Left lobe of liver (tissue), 2 donors: ENCODE data around the gene DHRS7C. TPM values are rescaled to one million over a fixed set of nuclear protein-coding genes. Genes with fewer than 3 reads are reported as not detected.

ENCODE experiments used
- ATAC-seq: fragments of 200-7000 bp; cut with Tn5 transposase; one replicate; pipeline ENCODE4 v1.9.1; 2020; ENCODE audit warnings: mild to moderate bottlenecking, moderate library complexity
- DNase-seq: peaks from one replicate; pipeline ENCODE4 v3.0.0-alpha.2; 2020; ENCODE audit warnings: low spot score
- total RNA-seq: library from RNA; stranded (reverse); gene quantifications from one replicate; pipeline ENCODE4 v1.2.1, GENCODE V29; 2021
- donor health status: DM: no; HTN: no; CAD: no; lungs with moderate emphysema.
- donor health status: DM: no; HTN: yes; CAD: no.

The DHRS7C gene, protein sequence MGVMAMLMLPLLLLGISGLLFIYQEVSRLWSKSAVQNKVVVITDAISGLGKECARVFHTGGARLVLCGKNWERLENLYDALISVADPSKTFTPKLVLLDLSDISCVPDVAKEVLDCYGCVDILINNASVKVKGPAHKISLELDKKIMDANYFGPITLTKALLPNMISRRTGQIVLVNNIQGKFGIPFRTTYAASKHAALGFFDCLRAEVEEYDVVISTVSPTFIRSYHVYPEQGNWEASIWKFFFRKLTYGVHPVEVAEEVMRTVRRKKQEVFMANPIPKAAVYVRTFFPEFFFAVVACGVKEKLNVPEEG
- not detected for total RNA-seq

DNA sequence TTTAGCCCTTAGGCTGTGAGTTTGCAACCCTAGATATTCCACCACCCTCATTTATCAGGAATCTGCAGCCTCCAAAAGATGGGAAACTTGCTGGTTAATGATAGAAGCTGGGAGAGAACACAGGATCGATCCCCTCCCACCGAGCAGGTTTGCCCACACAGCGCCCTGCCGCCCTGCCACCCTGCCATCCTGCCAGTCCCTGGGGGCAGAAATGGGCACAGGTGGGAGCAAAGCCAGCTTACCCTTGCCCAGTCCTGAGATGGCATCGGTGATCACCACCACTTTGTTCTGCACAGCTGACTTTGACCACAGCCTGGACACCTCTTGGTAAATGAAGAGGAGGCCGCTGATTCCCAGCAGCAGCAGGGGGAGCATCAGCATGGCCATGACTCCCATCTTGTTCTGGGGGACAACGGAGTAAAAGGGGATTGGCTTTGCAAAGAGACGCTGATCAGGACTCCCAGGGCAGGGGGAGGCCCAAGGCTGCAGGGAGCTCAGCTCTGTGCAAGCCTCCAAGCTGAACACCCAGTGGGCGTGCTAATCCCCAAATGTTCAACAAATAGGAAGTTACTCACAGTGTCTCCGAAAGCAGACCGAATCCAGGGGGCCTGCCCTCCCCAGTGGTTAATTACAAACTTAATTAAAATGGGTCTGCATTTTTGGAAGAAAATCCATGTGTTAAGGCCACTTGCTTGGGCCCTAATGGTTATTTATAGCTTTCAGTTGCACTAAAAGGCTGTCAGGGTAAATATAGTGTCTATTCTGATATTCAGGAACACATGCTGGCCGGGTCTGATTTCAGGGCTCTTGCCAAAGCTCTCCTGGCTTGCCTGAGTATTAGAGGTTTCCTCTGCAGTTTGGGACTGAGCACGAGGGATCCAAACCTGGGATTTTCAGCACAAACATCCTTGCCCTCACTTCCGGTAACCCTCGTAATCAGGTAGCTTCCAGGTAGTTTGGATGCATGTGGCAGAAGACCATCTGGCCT, at the start of gene DHRS7C:
DHRS7C (minus strand) TSS at position 704 of the 988 bp plus-strand sequence; CDS start at position 396, 308 bp downstream.
- no peak for ATAC-seq
- no peak for DNase-seq

DNA sequence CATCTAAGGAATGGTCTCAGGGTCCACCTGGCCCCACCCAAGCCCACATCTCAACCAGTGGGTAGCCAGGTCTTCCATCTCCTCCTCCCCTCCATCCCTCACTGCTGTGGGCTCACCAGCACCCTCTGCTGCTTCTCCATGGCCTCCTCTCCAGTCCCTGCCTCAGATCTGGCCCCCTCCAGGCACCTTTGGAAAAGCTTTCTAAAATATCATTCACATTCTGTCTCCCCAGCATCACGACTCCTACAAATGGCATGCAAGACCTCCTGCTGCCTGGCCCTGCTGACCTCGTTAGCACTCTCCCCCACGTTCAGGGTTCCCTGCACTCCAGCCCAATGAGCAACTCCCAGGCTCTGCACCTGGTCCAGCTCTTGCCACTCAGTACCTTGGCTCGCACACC, 48.0 kb upstream of the DHRS7C start:
- ATAC-seq: no peak
- DNase-seq: no peak

DNA sequence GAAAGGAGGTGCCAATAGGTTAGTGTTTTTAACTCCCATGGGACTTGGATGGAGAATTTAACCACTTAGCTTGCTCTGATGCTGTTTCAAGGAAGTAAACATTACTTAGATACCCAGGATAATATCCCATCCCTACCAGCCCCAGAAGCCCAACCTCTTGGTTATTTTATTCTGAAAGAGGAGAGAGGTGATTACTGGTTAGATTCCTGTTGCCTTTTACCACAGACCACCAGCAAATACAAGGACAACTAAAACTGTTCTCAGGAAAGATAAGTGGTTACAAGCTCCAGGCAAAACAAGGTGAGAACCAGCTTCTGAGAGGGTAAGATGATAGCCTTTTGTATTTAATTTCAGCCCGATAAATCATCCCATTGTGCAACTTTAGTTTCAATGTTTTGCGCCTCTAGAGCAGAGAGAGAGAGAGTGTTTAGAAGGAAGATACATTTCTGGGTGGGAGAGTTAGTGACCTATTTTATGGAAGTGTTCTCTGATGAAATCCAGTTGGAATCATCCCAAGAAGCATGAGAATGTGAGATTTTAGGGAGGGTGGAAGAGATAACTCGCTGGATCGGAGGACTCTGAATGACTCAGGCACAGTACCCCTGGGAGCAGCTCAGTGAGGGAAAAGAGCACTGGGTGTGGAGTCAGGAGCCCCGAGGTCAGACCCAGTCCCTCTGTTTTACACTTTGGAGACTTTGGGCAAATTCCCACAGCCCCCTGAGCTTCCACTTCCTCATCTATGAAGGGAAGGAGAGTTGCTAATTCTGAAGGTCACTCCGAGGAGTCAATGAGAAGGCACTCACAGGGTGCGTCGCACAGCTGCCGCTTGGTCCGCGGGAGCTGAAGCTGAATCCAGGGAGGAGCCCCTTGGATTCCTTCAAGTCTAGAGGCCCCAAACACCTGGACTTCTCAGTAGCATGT, 46.4 kb upstream of the DHRS7C start:
- DNase-seq (no peak), ATAC-seq (no peak)

DNA sequence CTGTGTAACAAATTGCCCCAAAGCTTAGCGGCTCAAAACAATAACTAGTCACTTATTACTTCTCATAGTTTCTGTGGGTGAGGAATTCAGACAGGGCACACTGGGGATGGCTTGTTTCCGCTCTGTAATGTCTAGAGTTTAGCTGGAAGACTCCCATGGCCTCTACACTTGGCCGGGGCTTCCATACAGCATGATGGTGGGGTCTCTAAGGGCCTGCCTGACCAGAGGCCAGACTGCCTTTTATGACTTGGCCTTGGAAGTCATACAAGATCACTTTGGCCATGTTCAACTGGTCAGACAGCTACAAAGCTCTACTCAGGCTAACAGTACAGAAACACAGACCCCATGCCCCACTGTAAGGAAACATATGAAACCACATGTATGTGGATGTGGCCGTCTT, 42.5 kb upstream of the DHRS7C start:
- DNase-seq (no peak), ATAC-seq (no peak)

DNA sequence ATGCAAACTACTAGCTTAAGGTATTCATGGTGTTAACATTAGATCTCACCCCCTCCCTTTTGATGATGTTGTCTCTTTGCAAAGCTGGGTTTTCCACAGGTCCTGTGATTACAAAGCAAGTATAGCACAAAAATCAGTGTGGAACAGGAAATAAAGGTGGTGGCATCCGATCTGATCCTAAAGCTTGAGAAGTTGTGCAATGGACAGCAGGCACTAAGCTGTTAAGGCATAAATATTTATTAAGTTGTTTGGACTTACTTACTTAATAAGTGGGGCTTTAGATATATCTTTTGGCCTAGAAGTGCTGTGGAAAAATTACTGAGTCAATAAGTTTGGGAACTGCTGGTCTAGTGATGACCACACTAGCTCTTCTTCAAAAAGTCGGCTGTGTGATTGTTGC, 39.3 kb upstream of the DHRS7C start:
- DNase-seq: no peak
- no peak for ATAC-seq

DNA sequence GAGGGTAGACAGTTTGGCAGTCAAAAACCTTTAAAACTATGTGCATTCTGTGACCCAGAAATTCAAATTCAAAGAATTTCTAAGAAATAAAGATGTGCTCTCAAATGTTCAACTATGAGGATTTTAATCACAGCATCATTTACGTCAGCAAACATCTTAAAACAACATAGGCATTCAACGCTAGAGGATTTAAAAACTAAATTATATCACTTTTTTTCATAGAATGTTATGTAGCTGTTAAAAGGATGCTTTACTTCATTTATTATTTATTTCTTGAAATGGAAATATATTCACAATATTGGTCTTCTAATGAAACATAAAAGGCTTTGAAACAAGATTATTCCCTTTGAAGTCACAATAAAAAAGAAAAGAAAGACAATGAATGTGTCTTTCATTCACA, 38.0 kb upstream of the DHRS7C start:
- no peak for DNase-seq
- no peak for ATAC-seq

DNA sequence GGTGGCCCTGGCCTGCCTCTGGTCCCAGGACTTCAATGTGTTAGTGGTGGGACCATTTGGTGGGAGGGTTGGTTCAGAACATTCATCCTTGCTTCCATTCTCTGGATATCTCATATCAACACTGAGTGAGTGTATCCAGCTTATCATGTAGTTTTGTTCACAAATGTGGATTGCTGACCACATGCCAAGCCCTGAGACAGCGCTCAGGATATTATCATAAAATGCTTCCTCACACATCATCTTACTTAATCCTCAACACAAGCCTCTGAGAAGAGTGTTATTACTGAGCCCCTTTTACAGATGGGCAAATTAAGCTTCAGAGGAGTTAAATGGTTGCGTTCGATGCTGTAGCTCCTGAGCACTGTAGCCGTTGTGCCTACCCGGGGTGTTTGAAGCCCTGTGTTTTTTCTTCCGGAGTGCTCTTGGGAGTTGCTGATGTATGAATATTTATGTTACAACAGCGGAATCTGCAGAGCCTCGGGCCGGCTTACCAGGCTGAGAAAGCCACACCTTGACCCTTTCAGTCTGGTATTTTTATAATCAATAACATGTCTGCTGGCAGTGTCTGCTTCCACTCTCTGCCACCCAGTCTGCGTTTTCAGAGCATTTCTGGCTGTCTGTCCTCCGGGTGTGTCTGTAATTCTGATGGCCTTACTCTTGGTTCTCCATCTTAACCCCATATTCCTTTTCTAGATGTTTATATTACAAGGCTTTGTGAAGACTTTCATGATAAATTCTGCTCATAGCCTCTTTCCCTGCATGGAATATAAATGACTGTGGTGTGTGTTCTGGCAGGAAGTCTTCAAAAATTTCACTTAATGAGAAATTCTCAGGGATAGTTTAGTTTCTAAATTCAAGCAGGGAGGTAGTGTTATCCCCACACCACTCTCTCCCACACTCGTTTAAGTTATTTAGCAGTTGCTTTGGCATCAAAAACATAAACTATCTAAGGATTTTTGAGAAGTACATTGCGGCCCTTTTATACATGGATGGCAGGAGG, 37.2 kb upstream of the DHRS7C start:
- DNase-seq: no peak

DNA sequence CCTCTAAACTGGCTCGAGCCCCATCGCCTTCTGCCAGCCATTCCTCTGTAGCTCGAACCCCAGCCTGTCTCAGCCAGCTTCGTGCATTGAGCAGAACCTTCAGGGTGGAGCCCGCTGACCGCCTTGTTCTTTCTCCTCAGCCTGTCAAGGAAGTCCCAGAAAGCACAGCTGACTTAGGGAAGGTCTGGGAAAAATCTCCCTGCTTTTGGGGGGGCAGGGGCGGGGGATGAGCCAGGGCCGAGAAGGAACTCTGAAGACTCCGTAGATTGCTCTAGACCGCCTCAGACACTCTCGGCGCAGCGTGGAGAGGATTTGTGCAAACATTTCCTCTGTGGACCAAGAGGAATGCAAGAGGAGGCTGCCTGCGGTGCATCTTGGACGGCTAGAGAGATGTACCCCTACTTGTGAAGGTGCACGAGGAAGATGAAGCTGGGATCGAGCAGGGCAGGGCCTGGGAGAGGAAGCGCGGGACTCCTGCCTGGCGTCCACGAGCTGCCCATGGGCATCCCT, 34.3 kb upstream of the DHRS7C start, which contains the start of gene GLP2R:
GLP2R (plus strand) TSS at position 284 of the 510 bp plus-strand sequence; CDS start at position 424, 140 bp downstream.
- DNase-seq: no peak

More for the DNA sequence above, 37.2 kb upstream of the DHRS7C start:
- ATAC-seq: no peak

DNA sequence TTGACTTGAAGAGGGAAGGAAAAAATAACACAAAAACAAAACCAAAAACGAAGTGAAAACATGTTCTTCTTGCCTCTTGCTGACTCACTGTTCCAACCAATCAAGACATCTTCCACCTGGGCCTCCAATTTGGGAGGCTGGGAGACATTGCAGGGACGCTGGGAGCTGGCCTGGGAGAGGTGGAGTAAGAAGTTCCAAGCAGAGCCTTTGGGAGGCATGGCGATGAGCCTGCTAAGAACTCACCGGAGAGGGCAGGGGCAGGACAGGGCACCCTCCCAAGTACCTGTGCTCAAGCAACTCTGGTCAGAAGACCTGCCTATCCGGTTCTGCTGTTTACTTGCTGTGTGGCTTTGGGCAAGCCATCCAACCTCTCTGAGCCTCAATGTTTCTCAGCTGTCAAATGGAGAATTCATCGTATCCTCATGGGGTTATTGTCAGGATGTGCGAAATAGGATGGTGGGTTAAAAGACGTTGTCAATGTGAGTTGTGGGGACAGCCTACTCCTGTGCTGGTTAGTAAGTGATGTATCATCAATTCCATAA, 33.5 kb upstream of the DHRS7C start:
- no peak for ATAC-seq
- DNase-seq: no peak

More for the DNA sequence above, 34.3 kb upstream of the DHRS7C start, which contains the start of gene GLP2R:
- ATAC-seq: no peak

DNA sequence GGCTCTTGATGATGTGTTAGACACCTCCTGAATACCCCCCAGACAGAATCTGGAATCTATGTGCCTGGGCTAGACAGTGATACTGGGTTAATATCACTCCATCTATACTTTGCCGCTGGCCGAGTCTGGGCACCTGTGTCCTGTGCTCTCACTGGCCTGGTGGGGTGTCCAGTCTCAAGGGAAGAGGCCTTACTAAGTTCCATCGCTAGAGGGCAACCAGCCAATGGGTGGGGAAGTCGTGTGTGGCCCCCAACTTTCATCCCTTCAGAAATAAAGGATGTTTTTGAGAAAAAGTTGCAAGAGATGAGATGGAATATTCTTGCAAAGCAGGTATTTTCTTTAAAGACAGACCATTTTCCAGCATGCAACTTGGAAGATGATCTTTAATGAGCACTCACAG, 32.7 kb upstream of the DHRS7C start:
- no peak for ATAC-seq
- no peak for DNase-seq

DNA sequence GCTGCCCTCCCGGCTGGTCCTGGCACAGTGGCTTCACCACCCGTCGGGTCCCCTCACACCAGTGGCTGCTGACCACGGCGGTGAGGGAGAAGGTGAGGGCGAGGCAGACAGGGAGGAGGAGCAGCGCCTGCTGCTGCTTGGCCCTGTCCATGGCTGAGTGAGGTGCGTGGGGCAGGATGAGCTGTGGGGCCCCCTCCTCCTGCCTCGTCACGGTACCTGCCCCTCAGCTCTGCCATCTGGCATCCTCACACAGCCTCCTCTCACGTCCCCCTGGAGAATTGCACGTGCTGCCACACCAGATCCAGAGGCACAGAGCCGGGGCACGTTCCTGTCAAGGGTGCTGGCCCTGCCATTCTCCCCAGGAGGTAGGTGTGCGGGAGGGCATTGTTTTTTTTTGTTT, 30.5 kb upstream of the DHRS7C start, which contains the start of gene GSG1L2:
GSG1L2 (minus strand) TSS at position 159 of the 400 bp plus-strand sequence; CDS start at position 151, 8 bp downstream.
- no peak for DNase-seq
- no peak for ATAC-seq

DNA sequence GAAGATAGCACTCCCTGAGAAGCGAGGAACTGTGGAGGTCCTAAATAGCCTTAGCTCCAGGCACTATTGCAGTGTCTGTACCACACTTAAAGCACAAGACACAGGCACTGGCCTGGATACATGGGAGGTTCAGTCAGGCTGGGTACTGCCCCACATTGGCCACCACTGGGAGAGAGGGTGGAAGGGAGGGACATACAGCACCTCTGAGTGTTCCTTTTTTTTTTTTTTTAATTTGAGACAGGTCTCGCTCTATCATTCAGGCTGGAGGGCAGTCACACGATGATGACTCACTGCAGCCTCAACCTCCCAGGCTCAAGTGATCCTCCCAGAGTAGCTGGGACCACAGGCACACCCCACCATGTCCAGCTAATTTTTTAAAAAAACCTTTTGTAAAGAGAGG, 29.1 kb upstream of the DHRS7C start:
- DNase-seq (no peak), ATAC-seq (no peak)

DNA sequence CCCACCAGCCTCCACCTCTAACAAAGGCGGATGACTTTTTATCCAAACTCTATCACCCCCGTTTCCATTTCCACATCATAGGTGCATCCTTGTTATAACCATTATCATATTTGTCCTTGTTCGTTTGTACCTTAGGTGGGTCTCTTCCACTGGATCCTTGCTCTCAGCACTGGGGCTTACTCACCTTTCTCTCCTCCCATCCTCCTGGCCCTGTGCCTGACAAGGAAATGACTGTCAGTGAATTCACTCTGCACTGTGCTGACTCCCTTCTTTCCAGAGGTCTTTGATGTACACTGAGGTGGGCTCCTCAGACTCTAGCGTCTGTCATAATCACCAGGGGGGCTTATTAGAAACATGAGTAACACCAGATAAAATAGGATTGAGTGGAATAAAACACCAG, 27.4 kb upstream of the DHRS7C start:
- ATAC-seq (no peak), DNase-seq (no peak)

DNA sequence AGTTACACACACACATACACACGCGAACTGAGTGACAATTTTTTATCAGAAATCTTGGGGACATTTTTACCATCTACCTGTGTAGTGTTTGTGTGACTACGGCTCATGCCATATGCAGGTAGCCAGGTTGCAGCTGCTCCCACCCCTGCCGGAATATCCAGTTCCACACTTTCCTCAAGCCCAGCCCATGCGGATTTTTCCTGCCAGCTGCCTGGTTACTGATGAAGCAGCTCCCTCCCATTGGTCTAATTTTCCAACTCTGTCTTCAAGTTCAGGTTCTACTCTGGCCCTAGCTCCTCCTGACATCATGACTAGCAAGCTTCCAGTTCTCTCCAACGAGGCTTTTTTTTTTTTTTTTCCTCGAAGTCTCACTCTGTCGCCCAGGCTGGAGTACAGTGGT, 25.7 kb upstream of the DHRS7C start:
- ATAC-seq: peak; percentile 58
- no peak for DNase-seq

DNA sequence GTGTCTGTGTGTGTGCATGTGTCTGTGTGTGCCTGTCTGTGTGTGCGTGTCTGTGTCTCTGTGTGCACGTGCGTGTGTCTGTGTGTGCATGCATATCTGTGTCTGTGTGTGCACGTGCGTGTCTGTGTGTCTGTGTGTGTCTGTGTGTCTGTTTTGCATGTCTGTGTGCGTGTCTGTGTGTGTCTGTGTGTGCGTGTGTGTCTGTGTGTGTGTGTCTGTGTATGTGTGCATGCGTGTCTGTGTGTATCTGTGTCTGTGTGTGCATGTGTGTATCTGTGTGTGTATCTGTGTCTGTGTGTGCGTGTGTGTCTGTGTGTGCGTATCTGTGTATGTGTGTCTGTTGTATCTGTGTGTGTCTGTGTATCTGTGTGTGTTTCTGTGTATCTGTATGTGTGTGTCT, 25.1 kb upstream of the DHRS7C start:
- no peak for DNase-seq
- ATAC-seq: no peak

DNA sequence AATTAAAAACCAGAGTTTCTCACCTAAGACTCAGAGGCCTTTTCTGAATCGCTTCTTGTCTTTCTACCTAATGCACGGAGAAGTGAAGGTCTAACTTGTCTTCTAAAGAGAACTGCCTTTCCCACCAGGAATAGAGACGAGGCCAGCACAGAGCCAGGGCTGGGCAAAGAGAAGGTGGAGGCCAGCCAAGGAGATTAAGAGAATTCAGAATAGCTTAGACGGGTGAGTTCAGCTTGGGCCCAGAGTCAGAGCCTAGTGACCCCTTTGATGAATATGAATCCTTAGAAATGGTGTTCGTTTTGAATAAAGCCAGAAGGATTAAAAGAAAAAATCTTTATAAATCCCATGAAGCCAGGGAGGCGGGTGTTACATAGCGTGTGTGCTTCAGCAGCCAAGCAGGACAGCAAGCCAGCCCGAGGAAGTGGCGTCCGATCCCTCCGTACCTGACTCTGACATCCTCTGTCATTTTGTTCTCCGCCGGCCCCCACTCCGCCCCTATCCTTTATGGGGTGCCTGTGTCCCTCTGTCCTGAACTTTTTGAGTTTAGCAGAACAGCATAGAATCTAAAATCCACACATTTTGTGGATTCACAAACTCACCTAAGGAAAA, 23.0 kb upstream of the DHRS7C start:
- DNase-seq: no peak
- no peak for ATAC-seq

DNA sequence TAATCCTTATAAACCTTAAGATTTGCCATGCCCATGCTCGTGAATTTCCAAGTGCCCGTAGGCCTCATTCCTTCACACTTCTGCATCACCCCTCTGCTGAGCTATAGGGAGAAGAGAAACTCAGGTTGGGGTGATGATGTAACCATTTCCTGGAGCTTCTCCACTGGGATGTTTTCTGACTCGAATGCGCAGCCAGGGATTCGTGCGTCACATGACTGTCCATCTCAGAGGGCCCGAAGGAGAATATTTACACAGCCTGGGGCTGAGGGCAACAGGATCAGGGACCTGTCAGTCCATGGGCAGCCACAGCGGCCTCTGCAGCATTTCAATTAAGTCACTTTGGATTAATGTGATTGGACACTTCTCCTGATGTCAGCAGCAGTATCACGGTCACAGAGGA, 21.8 kb upstream of the DHRS7C start:
- DNase-seq (no peak), ATAC-seq (no peak)

DNA sequence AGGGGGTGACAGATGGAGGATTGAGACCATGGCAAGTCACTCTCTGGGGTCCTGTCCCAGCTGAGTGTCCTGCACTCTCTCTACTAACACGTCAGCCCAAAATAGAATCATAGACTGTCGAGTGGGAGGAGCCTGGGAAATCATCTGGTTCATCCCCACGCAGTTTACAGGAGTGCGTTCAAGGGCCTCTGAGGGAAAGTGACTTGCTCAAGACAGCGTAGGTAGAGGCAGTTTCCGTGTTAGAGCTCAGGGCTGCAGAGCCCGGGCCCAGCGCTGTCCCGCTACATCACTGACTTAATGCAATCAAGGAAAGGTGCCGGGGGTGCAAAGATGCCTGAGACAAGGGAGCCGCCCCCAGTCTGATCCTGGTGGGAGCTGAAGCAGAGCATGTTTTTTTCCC, 20.1 kb upstream of the DHRS7C start:
- ATAC-seq: no peak
- DNase-seq: no peak
